OCI-LY1 (cell line): ENCODE results near the gene SPAM1.

Experiments used
- H2AFZ ChIP-seq: fragments of 200-600 bp; sonication (generic), shearing (Covaris generic); 2 replicates; pipeline ENCODE4 v1.6.0; 2014; ENCODE audit warnings: antibody characterized with exemption, mild to moderate bottlenecking, low read length
- H3F3A ChIP-seq: fragments of 200-600 bp; sonication (generic), shearing (Covaris generic); 2 replicates; pipeline ENCODE4 v1.6.0; 2014; ENCODE audit warnings: mild to moderate bottlenecking, antibody characterized with exemption, low read length, moderate library complexity; ENCODE audit not compliant: insufficient read depth
- H3K27ac ChIP-seq: fragments of 200-600 bp; sonication (generic); 2 replicates; pipeline ENCODE4 v1.5.1; 2014; ENCODE audit warnings: low read length, mixed run types, mild to moderate bottlenecking, low read depth; ENCODE audit not compliant: poor library complexity, severe bottlenecking
- H3K27me3 ChIP-seq: fragments of 200-600 bp; sonication (generic); 2 replicates; pipeline ENCODE4 v1.6.0; 2014; ENCODE audit warnings: antibody characterized with exemption, mild to moderate bottlenecking, low read length, moderate library complexity; ENCODE audit not compliant: insufficient read depth
- H3K36me3 ChIP-seq: fragments of 200-600 bp; sonication (generic); 2 replicates; pipeline ENCODE4 v1.6.1; 2014; ENCODE audit warnings: mild to moderate bottlenecking, antibody characterized with exemption, low read length, moderate library complexity, mixed read lengths; ENCODE audit not compliant: insufficient read depth
- H3K4me1 ChIP-seq: fragments of 200-600 bp; sonication (generic); 2 replicates; pipeline ENCODE4 v1.5.1; 2014; ENCODE audit warnings: mild to moderate bottlenecking, low read length, moderate library complexity; ENCODE audit not compliant: insufficient read depth, severe bottlenecking
- H3K4me2 ChIP-seq: fragments of 200-600 bp; sonication (generic), shearing (Covaris generic); 2 replicates; pipeline ENCODE4 v1.6.1; 2014; ENCODE audit warnings: low read length
- H3K4me3 ChIP-seq: fragments of 200-600 bp; sonication (generic); 2 replicates; pipeline ENCODE4 v1.5.1; 2014; ENCODE audit warnings: low read length, low read depth, mild to moderate bottlenecking, mixed read lengths; ENCODE audit not compliant: poor library complexity, severe bottlenecking
- H3K79me2 ChIP-seq: fragments of 200-600 bp; shearing (Covaris generic); 2 replicates; pipeline ENCODE4 v1.6.1; 2016; ENCODE audit warnings: mixed run types, low read length, mixed read lengths; ENCODE audit not compliant: insufficient read depth
- H3K9ac ChIP-seq: fragments of 200-600 bp; sonication (generic), shearing (Covaris generic); 2 replicates; pipeline ENCODE4 v1.6.1; 2014; ENCODE audit warnings: mild to moderate bottlenecking, low read length, mixed read lengths
- H3K9me2 ChIP-seq: fragments of 200-600 bp; sonication (generic), shearing (Covaris generic); 2 replicates; pipeline ENCODE4 v1.6.1; 2014; ENCODE audit warnings: low read depth, mild to moderate bottlenecking, low read length, mixed read lengths
- H3K9me3 ChIP-seq: fragments of 200-600 bp; shearing (Covaris generic); 2 replicates; pipeline ENCODE4 v1.6.1; 2014; ENCODE audit warnings: low read length, mixed read lengths
- H4K20me1 ChIP-seq: fragments of 200-600 bp; sonication (generic), shearing (Covaris generic); 2 replicates; pipeline ENCODE4 v1.6.0; 2016; ENCODE audit warnings: mild to moderate bottlenecking, low read length; ENCODE audit not compliant: insufficient read depth
- CTCF ChIP-seq: fragments of 200-600 bp; sonication (generic), shearing (Covaris generic); IDR thresholded peaks from 2 replicates; pipeline ENCODE4 v1.5.1; 2017; ENCODE audit warnings: mild to moderate bottlenecking, antibody characterized with exemption, low read length, moderate library complexity, mixed read lengths
- EZH2 ChIP-seq: fragments of 200-600 bp; sonication (generic), shearing (Covaris generic); IDR thresholded peaks from 2 replicates; pipeline ENCODE4 v1.8.0; 2017; ENCODE audit warnings: borderline replicate concordance, mixed run types, mild to moderate bottlenecking, antibody characterized with exemption, low read length, moderate library complexity, mixed read lengths

SPAM1 gene

GRCh38 chr7:123994449-123994848 lies 69.4 kb downstream of the SPAM1 start:
- TF ChIP-seq CTCF, result no peak
- no peak for TF ChIP-seq EZH2
- Histone ChIP-seq H3K4me3 (no peak overlapping the region), H3K27ac (no peak overlapping the region), H4K20me1 (no peaks in the 10 kb centered on the region), H3K9me3 (no peaks in the 10 kb centered on the region), H3K79me2 (no peaks in the 10 kb centered on the region), H3K9me2 (no peaks in the 10 kb centered on the region), H3K36me3 (no peaks in the 10 kb centered on the region), H3K4me1 (no peaks in the 10 kb centered on the region), H3K4me2 (no peak overlapping the region), H3K27me3 (no peaks in the 10 kb centered on the region), H3F3A (no peaks in the 10 kb centered on the region), H3K9ac (no peak overlapping the region), H2AFZ (no peak overlapping the region)

- no peak overlapping the region for H3K27ac ChIP-seq
- H3F3A ChIP-seq, result no peaks in the 10 kb centered on the region
- no peak overlapping the region for H3K4me2 ChIP-seq
- no peaks in the 10 kb centered on the region for H3K79me2 ChIP-seq
- no peak overlapping the region for H2AFZ ChIP-seq
- H3K27me3 ChIP-seq, result no peaks in the 10 kb centered on the region
- no peaks in the 10 kb centered on the region for H4K20me1 ChIP-seq
- H3K36me3 ChIP-seq, result no peaks in the 10 kb centered on the region
- no peaks in the 10 kb centered on the region for H3K9me2 ChIP-seq
- no peaks in the 10 kb centered on the region for H3K4me1 ChIP-seq
- H3K9ac ChIP-seq, result no peak overlapping the region
- no peak overlapping the region for H3K4me3 ChIP-seq
- no peaks in the 10 kb centered on the region for H3K9me3 ChIP-seq
- TF ChIP-seq EZH2 (no peak), CTCF (no peak)
Measured at GRCh38 chr7:123995617-123996326, 70.7 kb downstream of the SPAM1 start.

- Histone ChIP-seq H3K79me2 (no peaks in the 10 kb centered on the region), H3K4me2 (no peak overlapping the region), H3K9me3 (no peaks in the 10 kb centered on the region), H3K4me3 (no peak overlapping the region), H3K36me3 (no peaks in the 10 kb centered on the region), H3K9me2 (no peaks in the 10 kb centered on the region), H3K27me3 (no peaks in the 10 kb centered on the region), H2AFZ (no peak overlapping the region), H3K27ac (no peak overlapping the region), H3F3A (no peaks in the 10 kb centered on the region), H3K9ac (no peak overlapping the region), H4K20me1 (no peaks in the 10 kb centered on the region), H3K4me1 (no peaks in the 10 kb centered on the region)
- TF ChIP-seq CTCF (no peak), EZH2 (no peak)
Measured at GRCh38 chr7:123996327-123996625, 71.2 kb downstream of the SPAM1 start.
